K562 (cell line): ENCODE data around the gene SELENOM. TPM values are rescaled to one million over a fixed set of nuclear protein-coding genes. Genes with fewer than 3 reads are reported as not detected.

Experiments used
- ATAC-seq: fragments of 200-7000 bp; cut with Tn5 transposase; 3 replicates; pipeline ENCODE4 v1.9.1; 2020; ENCODE audit warnings: moderate library complexity
- BruUV-seq: library from RNA; stranded (reverse); fragments of 400-500 nt; replicated peaks from 2 replicates; lab custom pipeline; 2021; lab: Mats Ljungman, UMichigan
- CTCF ChIA-PET: fragments of 300-600 bp; formaldehyde crosslinking; extraction: SDS; loops from one replicate; lab custom pipeline; 2021; ENCODE audit warnings: low intra/inter-chr PET ratio; lab: Yijun Ruan, JAX
- POLR2A ChIA-PET: fragments of 300-600, 350-650 bp; sonication (Branson Sonifier 250); formaldehyde crosslinking; extraction: SDS; loops from one replicate; lab custom pipeline; 2021; ENCODE audit warnings: antibody characterized with exemption, inconsistent platforms; lab: Yijun Ruan, JAX
- DNase-seq, 4 experiments: peaks; one replicate each; pipeline versions ENCODE4 v3.0.0 to v3.0.0-alpha.2; 2011 to 2018; ENCODE audit warnings: low spot score in 3 of 4, mixed read lengths in 3 of 4; ENCODE audit errors: extremely low read depth in 1 of 4
- FAIRE-seq: peaks from 2 replicates; lab custom pipeline; 2011; peaks lifted over from hg19 to GRCh38; lab: Jason Lieb, UNC
- H2AFZ ChIP-seq: 2 replicates; pipeline ENCODE4 v1.6.0; 2011; ENCODE audit warnings: low read depth, low read length, control low read depth, inconsistent platforms
- H3K27ac ChIP-seq: fragments of 200-600 bp; 3 replicates; pipeline ENCODE4 v1.8.0; 2011; ENCODE audit warnings: low read depth, mild to moderate bottlenecking, control low read depth, inconsistent platforms, low read length, moderate library complexity, mixed read lengths; ENCODE audit errors: extremely low read depth
- H3K27me3 ChIP-seq, 2 experiments: fragments of 300-600 bp in 1 of 2; 2 replicates in 1 of 2; 3 replicates in 1 of 2; pipeline versions ENCODE4 v1.6.0 to v1.8.0; 2011; ENCODE audit warnings: inconsistent platforms in 2 of 2, low read length in 2 of 2, mild to moderate bottlenecking in 1 of 2, mixed read lengths in 1 of 2, moderate library complexity in 1 of 2; ENCODE audit not compliant: control insufficient read depth in 2 of 2, insufficient read depth in 2 of 2
- H3K36me3 ChIP-seq: fragments of 300-600 bp; 3 replicates; pipeline ENCODE4 v1.8.0; 2011; ENCODE audit warnings: mild to moderate bottlenecking, low read length, inconsistent platforms; ENCODE audit not compliant: control insufficient read depth, insufficient read depth
- H3K4me1 ChIP-seq, 2 experiments: fragments of 200-600 bp in 1 of 2; replicated peaks in 1 of 2; 2 replicates in 1 of 2; 3 replicates in 1 of 2; pipeline versions ENCODE4 v1.5.1 to v1.8.0; 2011; ENCODE audit warnings: inconsistent platforms in 2 of 2, low read length in 2 of 2, mild to moderate bottlenecking in 1 of 2, mixed read lengths in 1 of 2, moderate library complexity in 1 of 2; ENCODE audit not compliant: control insufficient read depth in 2 of 2, insufficient read depth in 2 of 2
- H3K4me2 ChIP-seq: 2 replicates; pipeline ENCODE4 v1.6.1; 2011; ENCODE audit warnings: low read length, control low read depth, inconsistent platforms, mixed read lengths; ENCODE audit not compliant: insufficient read depth
- H3K4me3 ChIP-seq: fragments of 200-600 bp; sonication (generic), shearing (Covaris generic); 2 replicates; pipeline ENCODE4 v1.5.1; 2016; ENCODE audit warnings: control low read depth, inconsistent platforms
- H3K79me2 ChIP-seq: fragments of 200-600 bp; 3 replicates; pipeline ENCODE4 v1.8.0; 2011; ENCODE audit warnings: low read length, inconsistent platforms; ENCODE audit not compliant: control insufficient read depth, insufficient read depth
- H3K9ac ChIP-seq, 2 experiments: 2 replicates each; pipeline versions ENCODE4 v1.6.0 to v1.6.1; 2011; ENCODE audit warnings: low read depth in 2 of 2, low read length in 2 of 2, control low read depth in 1 of 2, inconsistent platforms in 1 of 2, mild to moderate bottlenecking in 1 of 2, mixed read lengths in 1 of 2; ENCODE audit not compliant: insufficient read depth in 1 of 2
- H3K9me1 ChIP-seq: one replicate; pipeline ENCODE4 v1.6.0; 2011; ENCODE audit warnings: inconsistent platforms, mild to moderate bottlenecking, low read length, moderate library complexity; ENCODE audit not compliant: control insufficient read depth, insufficient read depth
- H3K9me3 ChIP-seq: replicated peaks from 2 replicates; pipeline ENCODE4 v1.5.1; 2011; ENCODE audit warnings: low read depth, low read length, inconsistent platforms; ENCODE audit not compliant: control insufficient read depth, insufficient read depth
- H4K20me1 ChIP-seq: replicated peaks from 2 replicates; pipeline ENCODE4 v1.6.1; 2011; ENCODE audit warnings: low read length, inconsistent platforms, mixed read lengths; ENCODE audit not compliant: control insufficient read depth, insufficient read depth
- HDAC3 ChIP-seq: fragments of 450-650 bp; IDR thresholded peaks from 2 replicates; pipeline ENCODE4 v1.6.1; 2018; ENCODE audit warnings: borderline replicate concordance, mild to moderate bottlenecking, moderate library complexity; ENCODE audit not compliant: partially characterized antibody
- HSF4 ChIP-seq: fragments of 250-450 bp; sonication (Bioruptor Pico); IDR thresholded peaks from 2 replicates; pipeline ENCODE4 v2.1.2; 2022; ENCODE audit warnings: mild to moderate bottlenecking, moderate library complexity, borderline replicate concordance
- MED1 ChIP-seq: sonication (generic); formaldehyde crosslinking; IDR thresholded peaks from 2 replicates; pipeline ENCODE4 v1.8.1; 2023; ENCODE audit warnings: missing genetic modification reagents, borderline replicate concordance
- MIER1 ChIP-seq: fragments of 450-650 bp; IDR thresholded peaks from 2 replicates; pipeline ENCODE4 v1.6.1; 2016; ENCODE audit warnings: antibody characterized with exemption, mild to moderate bottlenecking, low read depth
- RFX1 ChIP-seq: fragments of 450-650 bp; IDR thresholded peaks from 2 replicates; pipeline ENCODE4 v1.6.1; 2016; ENCODE audit warnings: mild to moderate bottlenecking, moderate library complexity
- SIX5 ChIP-seq, 2 experiments: IDR thresholded peaks; 2 replicates each; pipeline ENCODE4 v1.6.1; 2011; ENCODE audit warnings: low read length in 2 of 2, borderline replicate concordance in 1 of 2, low read depth in 1 of 2, mild to moderate bottlenecking in 1 of 2, moderate library complexity in 1 of 2; ENCODE audit not compliant: insufficient read depth in 1 of 2
- TOE1 ChIP-seq, 2 experiments: fragments of 450-650 bp in 1 of 2; sonication (generic) in 1 of 2; formaldehyde crosslinking in 1 of 2; IDR thresholded peaks; 2 replicates each; pipeline versions ENCODE4 v1.7.1 to v1.8.0; 2016 to 2022; ENCODE audit warnings: borderline replicate concordance in 2 of 2, mild to moderate bottlenecking in 2 of 2, antibody characterized with exemption in 1 of 2, inconsistent platforms in 1 of 2, low read depth in 1 of 2, missing genetic modification reagents in 1 of 2, moderate library complexity in 1 of 2
- ZNF124 ChIP-seq: sonication (generic); formaldehyde crosslinking; IDR thresholded peaks from 2 replicates; pipeline ENCODE4 v1.8.1; 2022; ENCODE audit warnings: missing genetic modification reagents
- ZNF253 ChIP-seq: fragments of 250-450 bp; sonication (Bioruptor Pico); conservative IDR thresholded peaks from 2 replicates; pipeline ENCODE4 v1.6.1; 2021; ENCODE audit warnings: mild to moderate bottlenecking
- ZNF3 ChIP-seq: fragments of 250-450 bp; sonication (Bioruptor Pico); IDR thresholded peaks from 2 replicates; pipeline ENCODE4 v1.5.0; 2021; ENCODE audit warnings: mild to moderate bottlenecking, moderate library complexity
- ZNF408 ChIP-seq: fragments of 250-450 bp; sonication (Bioruptor Pico); IDR thresholded peaks from 2 replicates; pipeline ENCODE4 v1.4.0; 2020; ENCODE audit warnings: low read depth, mild to moderate bottlenecking, moderate library complexity
- WGBS: fragments of 100-300 bp; shearing (Covaris generic); methylation state at CpG from one replicate; pipeline ENCODE4 v1.1.6; 2016; ENCODE audit warnings: low coverage, mixed read lengths; ENCODE audit not compliant: insufficient coverage; ENCODE audit errors: missing lambda C conversion rate; 5-methylcytosine and 5-hydroxymethylcytosine counted together
- in situ Hi-C: fragments of 300-500 bp; cut with MboI; formaldehyde crosslinking; loops from 4 replicates; pipeline ENCODE4 v1.15.0; 2018; ENCODE audit warnings: inconsistent platforms, mixed read lengths
- intact Hi-C: fragments of 100-400 bp; cut with micrococcal nuclease; formaldehyde crosslinking; loops from 2 replicates; pipeline ENCODE4 v1.14.2; 2022
- polyA plus RNA-seq, 8 experiments: library from polyadenylated mRNA; depleted of rRNA in 4 of 8; stranded (reverse) in 5 of 8; unstranded in 3 of 8; fragments of >200 nt; fragmentation: Nextera tagmentation in 2 of 8; fragmentation: Illumina TruSeq in 1 of 8; extraction: Ambion mirVana in 2 of 8; extraction: Trizol in 1 of 8; gene quantifications; 2 replicates each; pipeline versions ENCODE4 v1.2.1 to v1.2.3, GENCODE V29; 2011 to 2014; ENCODE audit warnings: inconsistent platforms in 1 of 8, missing spikeins in 1 of 8
- total RNA-seq, 7 experiments: library from RNA; depleted of rRNA in 6 of 7; stranded (reverse); fragments of >200 nt in 6 of 7; fragmentation: Illumina TruSeq in 2 of 7; extraction: Trizol in 2 of 7; gene quantifications; 2 replicates each; pipeline versions ENCODE4 v1.2.1 to v1.2.3, GENCODE V29; 2011 to 2021; ENCODE audit warnings: low replicate concordance in 1 of 7

SELENOM gene
- total and polyA plus RNA-seq, 9 of the 15 experiments (the other 6 are each of a cell fraction or from before 2014, with no cell fraction given): 1.2 to 10.6 (median 3.7) TPM

DNA sequence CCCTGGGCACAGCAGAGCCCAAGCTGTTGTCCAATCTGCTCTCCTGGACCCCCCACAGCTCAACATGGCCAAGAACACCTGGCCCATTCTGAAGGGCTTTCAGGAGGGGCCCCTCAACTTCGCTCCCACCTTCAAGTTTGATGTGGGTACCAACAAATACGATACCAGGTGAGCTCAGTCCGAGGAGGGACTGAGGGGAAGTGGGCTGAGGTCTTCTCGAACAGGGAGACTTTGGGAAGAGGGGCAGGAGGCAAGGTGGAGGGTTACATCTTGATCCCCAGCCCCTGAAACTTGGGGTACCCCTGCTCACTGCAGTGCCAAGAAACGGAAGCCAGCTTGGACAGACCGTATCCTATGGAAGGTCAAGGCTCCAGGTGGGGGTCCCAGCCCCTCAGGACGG, 20.8 kb upstream of the SELENOM start:
- no TSS peak for BruUV-seq
- no peaks in the 10 kb centered on the region for H3K9me3 ChIP-seq
- WGBS: 81% methylated on average over 6 of the region's 7 CpGs
- FAIRE-seq: no peak
- no peak for ATAC-seq
- no peaks in the 10 kb centered on the region for H4K20me1 ChIP-seq
- H3K36me3 ChIP-seq: no peaks in the 10 kb centered on the region
- DNase-seq: no peak
- no peak for TF ChIP-seq ZNF124 (CRISPR knock-in tag)
- no peak for TF ChIP-seq TOE1 (IDR thresholded peaks at IDR 0.05; ENCODE audit: borderline replicate concordance)
- TF ChIP-seq TOE1 (CRISPR knock-in tag; IDR thresholded peaks at IDR 0.05; ENCODE audit: borderline replicate concordance, low read depth): no peak
- no peak for TF ChIP-seq SIX5 (IDR thresholded peaks at IDR 0.05; ENCODE audit: borderline replicate concordance in 1 of 2, insufficient read depth in 1 of 2, low read depth in 1 of 2, low read length in 2 of 2)
- TF ChIP-seq RFX1: no peak
- TF ChIP-seq ZNF253 (CRISPR knock-in tag): no peak
- no peak for TF ChIP-seq ZNF3 (CRISPR knock-in tag)
- TF ChIP-seq HDAC3: no peak
- TF ChIP-seq HSF4: no peak
- no peak for TF ChIP-seq ZNF408 (CRISPR knock-in tag)
- no peak for TF ChIP-seq MED1 (CRISPR knock-in tag)
- no peak for TF ChIP-seq MIER1
- TF ChIP-seq, all 486 proteins: peak for 0
- Histone ChIP-seq H3K4me2 (peak overlapping the region; percentile 51), H3K79me2 (no peaks in the 10 kb centered on the region), H3K4me3 (no peak overlapping the region), H3K27me3 (no peaks in the 10 kb centered on the region), H3K27ac (peak overlapping the region; percentile 14; the same call in 1 of the 3 replicates), H2AFZ (peak overlapping the region; percentile 75), H3K4me1 (peaks cover 19 to 41% of the 10 kb centered on the region in 2 experiments; a peak in 4 of 5 replicates), H3K9me1 (no peaks in the 10 kb centered on the region), H3K9ac (peak overlapping the region in 1 of 2 experiments; percentile 74; a peak in 2 of 4 replicates)
- ChIA-PET CTCF (no interaction called here), POLR2A (interaction anchor here (0.8 kb wide), 1 partner anchor 20 kb away, joined by 3 read pairs; no protein-coding TSS in a partner anchor)
- in situ Hi-C loops (no loop called here), intact Hi-C loops (no loop called here)
